Parathyroid adenoma (tissue), 2 donors: ENCODE data around the gene SETD3.

Experiments used
- H2AFZ ChIP-seq: fragments of 300-600 bp; sonication (generic); one replicate; pipeline ENCODE4 v1.7.0; 2017; ENCODE audit warnings: antibody characterized with exemption, mild to moderate bottlenecking
- H3K27ac ChIP-seq: fragments of 300-600 bp; sonication (generic); one replicate; pipeline ENCODE4 v1.7.0; 2017
- H3K27me3 ChIP-seq: fragments of 300-600 bp; sonication (generic); one replicate; pipeline ENCODE4 v1.7.0; 2017; ENCODE audit warnings: low read length; ENCODE audit not compliant: control insufficient read depth, insufficient read depth
- H3K36me3 ChIP-seq: fragments of 300-600 bp; sonication (generic); one replicate; pipeline ENCODE4 v1.7.0; 2017; ENCODE audit warnings: low read length; ENCODE audit not compliant: control insufficient read depth, insufficient read depth
- H3K4me1 ChIP-seq: fragments of 300-600 bp; sonication (generic); one replicate; pipeline ENCODE4 v1.7.0; 2017; ENCODE audit warnings: control low read depth
- H3K4me2 ChIP-seq: fragments of 300-600 bp; sonication (generic); one replicate; pipeline ENCODE4 v1.7.0; 2017; ENCODE audit warnings: low read length
- H3K4me3 ChIP-seq: fragments of 300-600 bp; sonication (generic); one replicate; pipeline ENCODE4 v1.7.0; 2017; ENCODE audit warnings: low read depth, low read length
- H3K79me2 ChIP-seq: fragments of 300-600 bp; sonication (generic); one replicate; pipeline ENCODE4 v1.7.0; 2017; ENCODE audit warnings: control low read depth
- H3K9ac ChIP-seq: fragments of 300-600 bp; sonication (generic); one replicate; pipeline ENCODE4 v1.7.0; 2017; ENCODE audit warnings: mild to moderate bottlenecking
- H3K9me3 ChIP-seq: fragments of 300-600 bp; sonication (generic); one replicate; pipeline ENCODE4 v1.7.0; 2017; ENCODE audit warnings: low read length; ENCODE audit not compliant: control insufficient read depth
- CTCF ChIP-seq: fragments of 300-600 bp; sonication (generic); IDR thresholded peaks from one replicate; pipeline ENCODE4 v1.7.0; 2017; ENCODE audit warnings: antibody characterized with exemption, mild to moderate bottlenecking
- donor health status: primary hyperparathyroidism.

SETD3 gene

DNA sequence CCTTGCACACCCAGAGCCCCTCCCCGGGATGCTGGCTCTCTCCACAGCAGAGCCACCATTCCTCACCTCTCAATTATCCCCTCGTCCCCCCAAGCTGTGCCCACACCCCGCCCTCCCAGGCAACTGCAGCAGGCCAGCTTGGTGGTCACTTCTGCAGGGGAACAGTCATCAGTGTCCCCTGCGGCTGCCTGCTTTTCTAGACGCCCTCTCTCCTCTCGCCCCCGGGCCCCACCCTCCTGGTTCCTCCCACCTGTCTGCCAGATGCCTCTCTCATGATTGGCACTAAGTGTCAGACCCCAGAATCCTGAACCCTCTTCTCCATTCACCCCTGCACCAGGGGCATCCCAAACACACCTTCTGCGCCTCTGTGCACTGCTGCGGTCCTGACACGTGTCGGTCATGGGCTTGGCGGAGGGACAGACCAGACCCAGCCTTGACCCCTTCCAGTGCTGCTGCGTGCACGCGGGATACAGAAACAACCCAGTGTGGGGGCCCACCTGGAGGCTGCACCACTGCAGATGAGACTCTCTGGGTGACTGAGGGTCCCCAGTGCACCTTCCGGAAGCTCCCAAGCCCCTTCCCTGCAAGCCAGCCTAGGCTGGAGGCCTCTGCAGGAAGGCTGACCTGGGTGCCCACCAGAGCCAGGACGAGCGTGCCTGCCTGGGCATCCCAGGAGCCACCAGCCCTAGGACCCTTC, 99.5 kb downstream of the SETD3 start:
- no peak for TF ChIP-seq CTCF
- Histone ChIP-seq H3K4me1 (no peaks in the 10 kb centered on the region), H3K79me2 (no peaks in the 10 kb centered on the region), H3K9ac (no peak overlapping the region), H3K27ac (no peak overlapping the region), H3K4me2 (no peak overlapping the region), H3K9me3 (no peaks in the 10 kb centered on the region), H2AFZ (no peak overlapping the region), H3K36me3 (no peaks in the 10 kb centered on the region), H3K4me3 (no peak overlapping the region), H3K27me3 (no peaks in the 10 kb centered on the region)

DNA sequence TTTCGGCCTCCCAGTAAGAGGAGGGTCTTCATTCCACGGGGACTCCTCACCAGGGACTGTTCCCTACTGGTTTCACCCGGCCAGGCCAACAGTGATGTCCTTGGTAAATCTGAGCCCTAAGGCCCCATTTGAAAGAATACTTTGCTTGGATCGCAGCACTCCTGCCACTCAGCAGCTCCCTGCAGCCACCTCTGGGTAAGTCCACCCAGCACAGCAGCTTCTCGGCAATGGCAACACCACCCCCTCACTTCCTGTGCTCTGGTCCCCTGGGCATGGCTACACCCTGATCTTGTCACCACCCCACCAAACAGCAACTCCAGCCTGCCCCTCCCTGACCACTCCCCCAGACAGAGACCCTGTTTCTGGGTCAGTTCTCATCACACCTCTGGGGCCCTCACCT, 100.3 kb downstream of the SETD3 start:
- H3K36me3 ChIP-seq = no peaks in the 10 kb centered on the region
- H3K4me3 ChIP-seq = no peak overlapping the region
- no peak for TF ChIP-seq CTCF
- H3K9ac ChIP-seq = no peak overlapping the region
- H3K27ac ChIP-seq = no peak overlapping the region
- no peaks in the 10 kb centered on the region for H3K9me3 ChIP-seq
- no peak overlapping the region for H2AFZ ChIP-seq
- H3K27me3 ChIP-seq = no peaks in the 10 kb centered on the region
- no peaks in the 10 kb centered on the region for H3K4me1 ChIP-seq
- H3K4me2 ChIP-seq = no peak overlapping the region
- no peaks in the 10 kb centered on the region for H3K79me2 ChIP-seq

DNA sequence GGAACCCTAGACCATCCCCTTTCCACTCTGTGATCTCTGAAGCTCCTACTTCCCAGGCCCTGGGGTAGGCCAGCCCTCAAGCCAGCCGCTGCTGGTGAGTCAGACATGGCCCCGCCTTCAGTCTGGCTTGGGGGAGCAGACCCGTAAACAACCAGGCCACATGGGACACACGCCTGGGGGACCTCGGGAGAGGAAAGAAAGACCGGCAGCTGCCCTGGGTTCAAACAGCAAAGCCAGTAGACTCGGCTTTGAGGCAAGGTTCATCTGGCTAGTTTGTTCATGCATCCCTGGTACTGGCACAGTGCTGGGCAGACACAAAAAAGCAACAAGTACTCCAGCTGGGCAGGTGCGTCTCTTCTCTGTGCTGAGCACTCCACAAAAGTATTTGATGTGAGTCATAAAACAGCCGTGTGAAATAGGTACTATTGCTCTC, 101.9 kb downstream of the SETD3 start:
- H3K4me2 ChIP-seq = no peak overlapping the region
- no peaks in the 10 kb centered on the region for H3K9me3 ChIP-seq
- no peak for TF ChIP-seq CTCF
- no peaks in the 10 kb centered on the region for H3K4me1 ChIP-seq
- H3K27ac ChIP-seq = no peak overlapping the region
- no peaks in the 10 kb centered on the region for H3K27me3 ChIP-seq
- no peaks in the 10 kb centered on the region for H3K79me2 ChIP-seq
- H3K36me3 ChIP-seq = no peaks in the 10 kb centered on the region
- no peak overlapping the region for H2AFZ ChIP-seq
- H3K4me3 ChIP-seq = no peak overlapping the region
- no peak overlapping the region for H3K9ac ChIP-seq

GRCh38 chr14:99377951-99378350, 102.7 kb downstream of the SETD3 start:
- Histone ChIP-seq H3K4me1 (no peaks in the 10 kb centered on the region), H3K79me2 (no peaks in the 10 kb centered on the region), H3K36me3 (no peaks in the 10 kb centered on the region), H3K4me2 (no peak overlapping the region), H2AFZ (no peak overlapping the region), H3K27me3 (no peaks in the 10 kb centered on the region), H3K27ac (no peak overlapping the region), H3K9ac (no peak overlapping the region), H3K4me3 (no peak overlapping the region), H3K9me3 (no peaks in the 10 kb centered on the region)
- no peak for TF ChIP-seq CTCF

- H3K27ac ChIP-seq = no peak overlapping the region
- TF ChIP-seq CTCF = no peak
- no peaks in the 10 kb centered on the region for H3K27me3 ChIP-seq
- H3K4me2 ChIP-seq = no peak overlapping the region
- no peak overlapping the region for H3K4me3 ChIP-seq
- H3K9me3 ChIP-seq = no peaks in the 10 kb centered on the region
- H3K79me2 ChIP-seq = no peaks in the 10 kb centered on the region
- H3K4me1 ChIP-seq = no peaks in the 10 kb centered on the region
- H3K36me3 ChIP-seq = no peaks in the 10 kb centered on the region
- no peak overlapping the region for H3K9ac ChIP-seq
- H2AFZ ChIP-seq = no peak overlapping the region
Observed at GRCh38 chr14:99374964-99375363, 105.7 kb downstream of the SETD3 start.
